RWPE1 (cell line): ENCODE results near the gene CTDSP1.

ENCODE experiments used
- CTCF ChIA-PET: fragments of 350-600 bp; sonication (Branson Sonifier 250); formaldehyde crosslinking; extraction: SDS; loops from one replicate; lab custom pipeline; 2021; lab: Yijun Ruan, JAX
- POLR2A ChIA-PET: fragments of 400-600 bp; formaldehyde crosslinking; extraction: SDS; loops from one replicate; lab custom pipeline; 2020; ENCODE audit warnings: antibody characterized with exemption; ENCODE audit not compliant: low non-redundant PET; lab: Yijun Ruan, JAX
- DNase-seq: peaks from one replicate; pipeline ENCODE4 v3.0.0; 2012; ENCODE audit warnings: low spot score
- H3K27ac ChIP-seq: fragments of 450-650 bp; 2 replicates; pipeline ENCODE4 v1.5.1; 2017
- TF ChIP-seq, protein P1 (sequence below): fragments of 450-650 bp; conservative IDR thresholded peaks from 2 replicates; pipeline ENCODE4 v1.5.1; 2017; ENCODE audit warnings: low read depth, mild to moderate bottlenecking

Gene CTDSP1

DNA sequence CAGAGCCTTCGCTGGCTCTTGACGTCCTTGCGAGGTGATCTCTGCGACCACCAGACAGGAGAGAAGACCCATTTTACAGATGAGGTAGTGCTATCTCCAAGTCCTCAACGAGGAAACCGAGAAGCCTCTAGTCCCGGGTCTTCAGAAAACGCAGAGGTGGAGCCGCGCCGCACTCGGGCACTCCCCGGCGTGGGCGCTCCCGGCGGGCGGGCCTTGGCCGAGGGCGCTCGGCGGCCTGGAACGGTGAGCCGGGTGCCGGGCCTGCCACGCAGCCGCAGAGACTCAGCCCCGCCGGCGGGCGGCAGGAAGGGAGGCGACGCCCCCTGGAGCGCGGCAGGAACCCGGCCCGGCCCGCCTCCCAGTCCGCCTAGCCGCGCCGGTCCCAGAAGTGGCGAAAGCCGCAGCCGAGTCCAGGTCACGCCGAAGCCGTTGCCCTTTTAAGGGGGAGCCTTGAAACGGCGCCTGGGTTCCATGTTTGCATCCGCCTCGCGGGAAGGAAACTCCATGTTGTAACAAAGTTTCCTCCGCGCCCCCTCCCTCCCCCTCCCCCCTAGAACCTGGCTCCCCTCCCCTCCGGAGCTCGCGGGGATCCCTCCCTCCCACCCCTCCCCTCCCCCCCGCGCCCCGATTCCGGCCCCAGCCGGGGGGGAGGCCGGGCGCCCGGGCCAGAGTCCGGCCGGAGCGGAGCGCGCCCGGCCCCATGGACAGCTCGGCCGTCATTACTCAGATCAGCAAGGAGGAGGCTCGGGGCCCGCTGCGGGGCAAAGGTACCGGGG, at the start of gene CTDSP1:
TSS of gene CTDSP1 (plus strand) at position 478 of the 776 bp plus-strand sequence. CDS start at position 701, 223 bp downstream.
- ChIA-PET POLR2A (no interaction called here), CTCF (interaction anchor here (0.6 to 0.7 kb wide), 3 partner anchors 52 to 895 kb away, joined by 3 to 4 read pairs (median 3); no protein-coding TSS in a partner anchor)
- TF ChIP-seq, protein P1, sequence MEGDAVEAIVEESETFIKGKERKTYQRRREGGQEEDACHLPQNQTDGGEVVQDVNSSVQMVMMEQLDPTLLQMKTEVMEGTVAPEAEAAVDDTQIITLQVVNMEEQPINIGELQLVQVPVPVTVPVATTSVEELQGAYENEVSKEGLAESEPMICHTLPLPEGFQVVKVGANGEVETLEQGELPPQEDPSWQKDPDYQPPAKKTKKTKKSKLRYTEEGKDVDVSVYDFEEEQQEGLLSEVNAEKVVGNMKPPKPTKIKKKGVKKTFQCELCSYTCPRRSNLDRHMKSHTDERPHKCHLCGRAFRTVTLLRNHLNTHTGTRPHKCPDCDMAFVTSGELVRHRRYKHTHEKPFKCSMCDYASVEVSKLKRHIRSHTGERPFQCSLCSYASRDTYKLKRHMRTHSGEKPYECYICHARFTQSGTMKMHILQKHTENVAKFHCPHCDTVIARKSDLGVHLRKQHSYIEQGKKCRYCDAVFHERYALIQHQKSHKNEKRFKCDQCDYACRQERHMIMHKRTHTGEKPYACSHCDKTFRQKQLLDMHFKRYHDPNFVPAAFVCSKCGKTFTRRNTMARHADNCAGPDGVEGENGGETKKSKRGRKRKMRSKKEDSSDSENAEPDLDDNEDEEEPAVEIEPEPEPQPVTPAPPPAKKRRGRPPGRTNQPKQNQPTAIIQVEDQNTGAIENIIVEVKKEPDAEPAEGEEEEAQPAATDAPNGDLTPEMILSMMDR = no peak
- DNase-seq = peak; percentile 78
- peak within 1 kb of the TSS; percentile 99 for H3K27ac ChIP-seq

DNA sequence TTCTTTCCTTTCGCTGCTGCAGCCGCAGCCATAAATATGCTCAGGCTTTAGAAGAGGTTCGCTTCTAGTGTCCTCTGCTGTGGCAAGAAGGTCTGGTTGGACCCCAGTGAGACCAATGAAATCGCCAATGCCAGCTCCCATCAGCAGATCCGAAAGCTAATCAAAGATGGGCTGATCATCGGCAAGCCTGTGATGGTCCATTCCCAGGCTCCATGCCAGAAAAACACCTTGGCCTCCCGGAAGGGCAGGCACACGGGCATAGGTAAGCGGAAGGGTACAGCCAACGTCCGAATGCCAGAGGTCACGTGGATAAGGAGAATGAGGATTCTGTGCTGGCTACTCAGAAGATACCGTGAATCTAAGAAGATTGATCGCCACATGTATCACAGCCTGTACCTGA, 45.6 kb upstream of the CTDSP1 start:
- ChIA-PET POLR2A (no interaction called here), CTCF (interaction anchor here (5.0 kb wide), 1 partner anchor 52 kb away, joined by 31 read pairs; no protein-coding TSS in a partner anchor)
- H3K27ac ChIP-seq = no peak overlapping the region
- TF ChIP-seq, protein P1 = no peak
- no peak for DNase-seq

GRCh38 chr2:218354850-218355443, 44.7 kb upstream of the CTDSP1 start:
- TF ChIP-seq, protein P1 = no peak
- POLR2A ChIA-PET = no interaction called here
- DNase-seq = no peak
- no peak overlapping the region for H3K27ac ChIP-seq
- CTCF ChIA-PET = interaction anchor here (2.4 to 5.0 kb wide), 2 partner anchors 53 to 57 kb away, joined by 6 to 31 read pairs; no protein-coding TSS in a partner anchor

DNA sequence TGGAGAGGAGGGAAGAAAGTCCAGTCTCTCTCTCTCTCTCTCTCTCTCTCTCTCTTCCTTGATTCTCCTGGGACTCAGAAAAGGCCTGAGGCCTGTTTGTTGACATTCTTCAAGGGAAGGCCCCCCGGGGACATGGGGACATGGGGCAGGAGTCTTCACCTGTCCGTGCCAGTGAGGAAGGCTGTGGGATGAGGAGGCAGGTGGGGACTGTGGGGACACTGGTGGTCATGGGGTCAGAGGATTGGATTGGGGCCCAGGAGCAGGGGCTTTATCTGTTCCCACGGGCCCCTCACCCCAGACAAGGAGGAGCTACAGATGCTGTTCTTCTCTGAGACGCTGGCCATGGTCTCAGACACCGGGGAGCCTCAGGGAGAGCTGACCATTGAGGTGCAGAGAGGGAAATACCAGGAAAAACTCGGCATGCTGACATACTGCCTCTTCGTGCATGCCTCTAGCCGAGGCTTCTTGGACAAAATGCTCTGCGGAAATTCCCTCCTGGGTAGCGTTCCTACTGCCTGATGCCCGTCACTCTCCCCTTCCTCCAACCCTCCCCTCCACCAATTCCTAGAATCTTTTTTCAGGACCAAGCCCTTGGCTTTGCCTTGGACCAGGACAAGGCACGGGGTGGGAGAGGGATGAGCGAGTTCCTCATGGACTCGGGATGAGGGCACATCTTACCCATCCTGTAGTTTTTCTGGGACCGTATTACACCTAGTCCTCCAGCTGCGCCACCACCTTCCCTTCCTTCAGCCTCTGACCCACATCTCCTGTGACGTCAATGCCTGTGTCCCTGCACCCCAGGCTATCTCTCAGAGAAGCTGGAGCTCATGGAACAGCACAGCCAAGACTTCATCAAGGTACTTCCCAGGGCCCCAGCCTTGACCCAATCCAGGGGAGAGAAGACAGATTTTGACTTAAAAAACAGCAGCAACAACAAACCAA, 42.2 kb upstream of the CTDSP1 start:
- ChIA-PET POLR2A (no interaction called here), CTCF (interaction anchor here (0.6 to 5.0 kb wide), 10 partner anchors 8 to 104 kb away, joined by 3 to 31 read pairs (median 4); no protein-coding TSS in a partner anchor)
- TF ChIP-seq, protein P1 = no peak
- DNase-seq = no peak
- H3K27ac ChIP-seq = peak overlapping the region; percentile 13

DNA sequence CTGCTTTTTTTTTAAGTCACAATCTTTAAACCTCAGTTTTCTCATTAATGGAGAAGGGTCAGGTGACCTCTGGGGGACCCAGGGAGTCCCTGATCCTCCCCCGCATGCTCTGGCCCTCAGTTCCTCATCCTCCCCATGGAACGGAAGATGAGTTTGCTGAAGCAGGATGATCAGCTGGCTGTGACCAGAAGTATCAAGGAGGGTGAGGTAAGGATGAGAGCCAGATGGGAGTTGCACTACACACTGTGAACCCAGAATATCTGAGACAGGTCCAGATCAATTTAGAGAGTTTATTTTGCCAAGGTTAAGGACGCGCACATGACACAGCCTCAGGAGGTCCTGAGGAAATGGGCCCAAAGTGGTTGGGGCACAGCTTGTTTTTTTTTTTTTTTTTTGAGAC, 39.2 kb upstream of the CTDSP1 start:
- H3K27ac ChIP-seq = no peak overlapping the region
- no peak for DNase-seq
- ChIA-PET POLR2A (no interaction called here), CTCF (no interaction called here)
- TF ChIP-seq, protein P1 = no peak

DNA sequence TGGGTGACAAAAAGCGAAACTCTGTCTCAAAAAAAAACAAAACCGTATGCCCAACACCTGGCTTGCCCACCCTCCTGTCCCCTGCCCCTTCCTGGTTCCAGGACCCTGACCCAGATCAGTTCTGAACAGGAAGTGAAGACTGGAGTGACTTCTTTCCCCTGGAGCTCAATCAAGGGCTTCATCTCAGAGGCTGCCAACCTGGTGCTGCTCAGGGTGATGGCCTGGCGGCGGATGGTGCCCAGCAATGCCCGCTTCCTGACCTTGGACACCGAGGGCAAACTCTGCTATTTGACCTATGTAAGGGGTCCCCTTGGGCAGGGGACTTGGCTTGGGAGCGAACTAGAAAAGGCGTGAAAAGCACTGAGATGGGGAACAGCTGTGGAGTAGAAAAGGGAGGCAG, 37.1 kb upstream of the CTDSP1 start:
- POLR2A ChIA-PET = no interaction called here

More for the DNA sequence above, 37.1 kb upstream of the CTDSP1 start:
- DNase-seq = no peak
- TF ChIP-seq, protein P1 = no peak
- CTCF ChIA-PET = interaction anchor here (0.6 kb wide), 2 partner anchors 23 to 60 kb away, joined by 3 to 4 read pairs; no protein-coding TSS in a partner anchor
- H3K27ac ChIP-seq = no peak overlapping the region
